Central memory CD4-positive, alpha-beta T cell (primary cell): ENCODE measurements around the gene USP2.

Source experiments
- DNase-seq: peaks from one replicate; pipeline ENCODE4 v3.0.0; 2022

USP2 gene

GRCh38 chr11:119341222-119342022 is 40.1 kb downstream of the USP2 start:
- DNase-seq: no peak

GRCh38 chr11:119340335-119341221 is 40.9 kb downstream of the USP2 start, which contains the start of gene C1QTNF5:
C1QTNF5 (minus strand) TSS chr11:119340883; CDS start chr11:119340397, 486 bp downstream.
- DNase-seq: no peak

- DNase-seq: no peak
These were observed 41.7 kb downstream of the USP2 start for GRCh38 chr11:119339589-119340334.

GRCh38 chr11:119338965-119339588 is 42.4 kb downstream of the USP2 start:
- no peak for DNase-seq

GRCh38 chr11:119338318-119338890 is 43.1 kb downstream of the USP2 start:
- peak; percentile 56 for DNase-seq

GRCh38 chr11:119337581-119338317 is 43.7 kb downstream of the USP2 start:
- no peak for DNase-seq

- no peak for DNase-seq
These were observed 44.6 kb downstream of the USP2 start for GRCh38 chr11:119336744-119337469.

GRCh38 chr11:119335655-119336543 is 45.6 kb downstream of the USP2 start:
- DNase-seq: no peak

GRCh38 chr11:119335091-119335654 is 46.3 kb downstream of the USP2 start:
- DNase-seq: no peak

GRCh38 chr11:119334174-119334930 is 47.1 kb downstream of the USP2 start, which contains the start of gene RNF26:
RNF26 (plus strand) TSS chr11:119334527; CDS start chr11:119335123, 596 bp downstream.
- DNase-seq: peak; percentile 94

GRCh38 chr11:119332111-119332765 is 49.3 kb downstream of the USP2 start:
- no peak for DNase-seq

- no peak for DNase-seq
These were observed 51.3 kb downstream of the USP2 start for GRCh38 chr11:119330237-119330636.

- no peak for DNase-seq
These were observed 52.2 kb downstream of the USP2 start for GRCh38 chr11:119329320-119329719.

GRCh38 chr11:119324189-119324588 is 57.3 kb downstream of the USP2 start:
- no peak for DNase-seq

- peak; percentile 64 for DNase-seq
These were observed 57.9 kb downstream of the USP2 start for GRCh38 chr11:119323532-119324033.

- DNase-seq: no peak
These were observed 58.5 kb downstream of the USP2 start for GRCh38 chr11:119322921-119323531.

GRCh38 chr11:119322360-119322739 is 59.1 kb downstream of the USP2 start:
- DNase-seq: no peak
